BE2C (cell line): ENCODE measurements around the gene CHTOP.

ENCODE experiments used
- DNase-seq: peaks from one replicate; pipeline ENCODE4 v3.0.0-alpha.2; 2020
- H3K27me3 ChIP-seq: fragments of 250-450 bp; sonication (Bioruptor Pico); 2 replicates; pipeline ENCODE4 v1.5.1; 2020; ENCODE audit warnings: mild to moderate bottlenecking
- H3K36me3 ChIP-seq: fragments of 250-450 bp; sonication (Bioruptor Pico); 2 replicates; pipeline ENCODE4 v1.5.1; 2020; ENCODE audit warnings: mild to moderate bottlenecking
- H3K4me1 ChIP-seq: fragments of 250-450 bp; sonication (Bioruptor Pico); 2 replicates; pipeline ENCODE4 v1.5.1; 2020
- H3K4me3 ChIP-seq: 2 replicates; pipeline ENCODE4 v1.5.1; 2011; ENCODE audit warnings: low read depth, low read length
- H3K9me3 ChIP-seq: fragments of 250-450 bp; sonication (Bioruptor Pico); 2 replicates; pipeline ENCODE4 v1.5.1; 2020
- TF ChIP-seq, protein P1 (sequence below): IDR thresholded peaks from 2 replicates; pipeline ENCODE4 v1.5.1; 2012; ENCODE audit warnings: mild to moderate bottlenecking, low read depth, low read length

Gene CHTOP

DNA sequence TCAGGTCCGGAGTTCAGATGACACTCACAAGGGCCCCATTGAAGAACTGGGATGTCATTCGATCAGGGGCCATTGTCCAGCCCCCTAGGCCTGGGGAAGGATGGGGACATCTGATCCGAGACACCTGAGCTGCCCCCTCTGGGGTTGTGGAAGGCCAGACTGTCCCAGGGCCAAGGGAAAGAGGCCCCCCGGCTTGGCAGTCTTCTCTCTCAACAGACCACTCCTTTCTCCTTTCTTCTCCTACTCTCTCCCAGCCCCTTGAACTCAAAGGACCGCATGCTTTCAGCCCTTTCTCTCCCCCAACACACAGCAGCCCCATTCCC is 4.6 kb upstream of the CHTOP start:
- peaks cover 9% of the 10 kb centered on the region for H3K4me1 ChIP-seq

DNA sequence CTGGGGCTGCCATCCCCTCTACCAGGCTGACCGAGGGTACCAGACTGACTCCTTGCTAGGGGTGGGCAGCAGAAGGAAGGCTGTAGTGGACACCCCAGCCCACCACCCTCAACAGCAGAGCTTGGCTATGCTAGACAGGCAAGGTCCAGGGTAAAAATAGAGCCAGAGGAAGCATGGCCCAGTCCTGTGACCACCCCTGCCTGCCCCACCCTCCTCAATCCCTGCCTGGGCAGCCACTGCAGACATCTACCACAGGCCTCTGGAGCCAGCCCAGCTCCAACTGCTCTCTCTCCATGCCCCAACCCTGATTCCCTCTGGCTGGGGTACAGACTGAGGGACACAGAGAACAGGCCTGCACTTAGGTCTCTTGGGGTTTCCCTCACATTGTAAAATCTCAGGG is 3.9 kb upstream of the CHTOP start:
- DNase-seq = no peak
- H3K4me3 ChIP-seq = no peak overlapping the region
- H3K4me1 ChIP-seq = peaks cover 9% of the 10 kb centered on the region
- peaks cover 4% of the 10 kb centered on the region for H3K36me3 ChIP-seq
- no peaks in the 10 kb centered on the region for H3K9me3 ChIP-seq
- TF ChIP-seq, protein P1, sequence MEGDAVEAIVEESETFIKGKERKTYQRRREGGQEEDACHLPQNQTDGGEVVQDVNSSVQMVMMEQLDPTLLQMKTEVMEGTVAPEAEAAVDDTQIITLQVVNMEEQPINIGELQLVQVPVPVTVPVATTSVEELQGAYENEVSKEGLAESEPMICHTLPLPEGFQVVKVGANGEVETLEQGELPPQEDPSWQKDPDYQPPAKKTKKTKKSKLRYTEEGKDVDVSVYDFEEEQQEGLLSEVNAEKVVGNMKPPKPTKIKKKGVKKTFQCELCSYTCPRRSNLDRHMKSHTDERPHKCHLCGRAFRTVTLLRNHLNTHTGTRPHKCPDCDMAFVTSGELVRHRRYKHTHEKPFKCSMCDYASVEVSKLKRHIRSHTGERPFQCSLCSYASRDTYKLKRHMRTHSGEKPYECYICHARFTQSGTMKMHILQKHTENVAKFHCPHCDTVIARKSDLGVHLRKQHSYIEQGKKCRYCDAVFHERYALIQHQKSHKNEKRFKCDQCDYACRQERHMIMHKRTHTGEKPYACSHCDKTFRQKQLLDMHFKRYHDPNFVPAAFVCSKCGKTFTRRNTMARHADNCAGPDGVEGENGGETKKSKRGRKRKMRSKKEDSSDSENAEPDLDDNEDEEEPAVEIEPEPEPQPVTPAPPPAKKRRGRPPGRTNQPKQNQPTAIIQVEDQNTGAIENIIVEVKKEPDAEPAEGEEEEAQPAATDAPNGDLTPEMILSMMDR = no peak
- H3K27me3 ChIP-seq = no peaks in the 10 kb centered on the region

More for the DNA sequence above, 4.6 kb upstream of the CHTOP start:
- no peak for DNase-seq
- Histone ChIP-seq H3K4me3 (no peak overlapping the region), H3K27me3 (no peaks in the 10 kb centered on the region), H3K9me3 (no peaks in the 10 kb centered on the region), H3K36me3 (0 out of 2 replicates have a peak, but pooled peaks cover 2% of the 10 kb centered on the region)
- TF ChIP-seq, protein P1 = no peak

DNA sequence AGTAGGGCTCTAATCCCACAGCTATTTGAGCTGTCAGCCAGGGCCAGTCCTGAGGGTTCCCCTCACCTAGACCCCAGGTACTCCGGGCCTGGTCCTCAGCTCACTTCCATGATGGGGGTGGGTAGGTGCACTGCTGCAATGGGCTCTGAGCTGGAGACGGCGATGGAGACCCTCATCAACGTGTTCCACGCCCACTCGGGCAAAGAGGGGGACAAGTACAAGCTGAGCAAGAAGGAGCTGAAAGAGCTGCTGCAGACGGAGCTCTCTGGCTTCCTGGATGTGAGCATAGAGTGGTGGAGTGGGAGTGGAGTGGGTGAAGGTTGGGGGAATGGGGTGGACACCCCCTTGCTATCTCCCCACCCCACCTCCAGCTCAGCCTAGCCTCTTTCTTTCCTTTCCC is 3.5 kb upstream of the CHTOP start:
- no peak overlapping the region for H3K4me3 ChIP-seq
- peaks cover 9% of the 10 kb centered on the region for H3K4me1 ChIP-seq
- DNase-seq = no peak
- TF ChIP-seq, protein P1 = no peak
- H3K9me3 ChIP-seq = no peaks in the 10 kb centered on the region
- H3K36me3 ChIP-seq = peaks cover 8% of the 10 kb centered on the region
- no peaks in the 10 kb centered on the region for H3K27me3 ChIP-seq

DNA sequence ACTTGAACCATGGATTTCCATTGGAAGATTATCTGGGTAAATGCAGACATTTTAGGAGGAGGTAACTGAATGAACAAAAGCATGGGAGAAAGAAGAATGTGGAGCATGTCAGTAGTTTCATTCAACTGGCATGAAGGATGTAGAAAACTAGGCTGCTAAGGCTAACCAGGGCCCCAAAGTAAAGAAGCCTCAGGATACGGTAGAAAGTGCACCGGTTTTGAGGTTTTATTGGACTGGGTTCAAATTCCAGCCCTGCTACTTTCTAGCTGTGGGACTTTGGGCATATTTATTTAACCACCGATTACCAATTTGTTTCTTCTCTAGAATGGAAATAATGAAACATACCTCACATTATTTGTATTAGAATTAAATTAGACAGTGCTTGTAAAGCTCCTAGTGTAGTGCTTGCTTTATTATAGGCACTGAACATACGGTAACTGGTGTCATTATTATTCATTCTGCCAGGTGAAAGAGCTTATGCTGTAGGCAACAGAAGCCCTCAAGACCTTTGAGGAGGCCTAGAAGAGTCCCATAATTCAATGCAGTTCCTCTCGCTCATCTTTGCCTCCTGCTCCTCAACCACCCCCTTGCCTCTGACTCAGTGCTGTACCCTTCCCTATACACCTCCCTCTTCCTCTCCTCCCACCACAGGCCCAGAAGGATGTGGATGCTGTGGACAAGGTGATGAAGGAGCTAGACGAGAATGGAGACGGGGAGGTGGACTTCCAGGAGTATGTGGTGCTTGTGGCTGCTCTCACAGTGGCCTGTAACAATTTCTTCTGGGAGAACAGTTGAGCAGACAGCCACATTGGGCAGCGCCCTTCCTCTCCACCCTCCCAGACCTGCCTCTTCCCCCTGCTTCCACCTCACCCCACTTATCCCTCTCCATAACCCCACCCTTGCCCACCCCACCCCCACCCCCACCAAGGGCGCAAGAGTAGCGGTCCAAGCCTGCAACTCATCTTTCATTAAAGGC is 2.5 kb upstream of the CHTOP start:
- Histone ChIP-seq H3K4me1 (peaks cover 9% of the 10 kb centered on the region), H3K36me3 (peaks cover 15% of the 10 kb centered on the region), H3K4me3 (no peak overlapping the region), H3K27me3 (no peaks in the 10 kb centered on the region), H3K9me3 (no peaks in the 10 kb centered on the region)
- DNase-seq = no peak
- TF ChIP-seq, protein P1 = no peak

DNA sequence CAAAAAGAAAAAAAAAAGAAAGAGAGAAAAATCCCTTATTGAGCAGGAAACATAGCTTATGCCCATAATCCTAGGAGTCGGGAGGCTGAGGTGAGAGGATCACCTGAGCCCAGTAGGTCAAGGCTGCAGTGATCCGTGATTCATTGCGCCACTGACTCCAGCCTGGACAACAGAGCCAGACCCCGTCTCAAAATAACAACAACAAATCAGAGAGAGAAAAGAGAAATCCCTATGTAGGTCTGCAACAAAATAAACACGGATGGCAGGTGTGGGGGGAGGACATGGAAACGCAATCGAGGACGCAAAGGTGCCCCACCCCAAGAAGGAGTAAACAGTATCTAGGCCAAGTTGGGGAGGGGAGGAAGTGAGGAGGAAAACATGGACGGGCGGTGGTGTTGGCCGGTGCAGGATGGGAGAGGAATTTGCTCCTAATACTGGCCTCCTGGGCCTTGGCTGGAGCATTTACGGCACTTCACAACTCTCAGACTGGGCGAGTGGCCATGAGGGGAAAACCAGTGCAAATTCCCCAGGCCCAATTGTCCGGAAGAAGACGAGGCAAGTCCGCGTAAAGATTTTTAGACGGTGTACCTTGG is 609 bp upstream of the CHTOP start:
- Histone ChIP-seq H3K27me3 (no peaks in the 10 kb centered on the region), H3K9me3 (no peaks in the 10 kb centered on the region), H3K36me3 (peaks cover 34% of the 10 kb centered on the region), H3K4me1 (no peaks in the 10 kb centered on the region; the same call in 1 of the 2 replicates), H3K4me3 (peak overlapping the region; percentile 94)
- no peak for DNase-seq
- TF ChIP-seq, protein P1 = no peak

DNA sequence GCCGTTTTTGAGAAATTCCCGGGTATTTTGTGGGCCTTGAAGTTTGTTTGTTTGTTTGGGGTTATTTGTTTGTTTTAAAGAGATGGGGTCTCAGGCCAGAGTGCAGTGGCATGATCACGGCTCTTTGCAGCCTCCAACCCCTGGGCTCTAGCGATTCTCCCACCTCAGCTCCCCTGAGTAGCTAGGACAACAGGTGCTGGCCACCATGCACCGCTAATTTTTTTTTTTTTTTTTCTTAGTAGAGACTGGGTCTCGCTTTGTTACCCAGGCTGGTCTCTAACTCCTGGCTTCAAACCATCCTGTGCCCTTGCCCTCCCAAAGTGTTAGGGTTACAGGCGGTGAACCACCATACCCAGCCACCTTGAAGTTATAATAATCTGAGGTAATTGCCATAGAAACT is 2.0 kb downstream of the CHTOP start:
- no peak for DNase-seq
- H3K36me3 ChIP-seq = peaks cover 60% of the 10 kb centered on the region
- H3K4me1 ChIP-seq = no peaks in the 10 kb centered on the region
- no peaks in the 10 kb centered on the region for H3K9me3 ChIP-seq
- TF ChIP-seq, protein P1 = no peak
- no peaks in the 10 kb centered on the region for H3K27me3 ChIP-seq
- no peak overlapping the region for H3K4me3 ChIP-seq
